Hepatocyte (in vitro differentiated cells): Measurements from ENCODE around the gene PBX3. TPM values are rescaled to one million over a fixed set of nuclear protein-coding genes. Genes with fewer than 3 reads are reported as not detected.

Source experiments
- DNase-seq: peaks from one replicate; pipeline ENCODE4 v3.0.0-alpha.2; 2016; ENCODE audit warnings: low spot score
- H2AFZ ChIP-seq: fragments of 200-600 bp; sonication (generic); 2 replicates; pipeline ENCODE4 v1.6.0; 2016; ENCODE audit warnings: antibody characterized with exemption, mild to moderate bottlenecking
- H3K27ac ChIP-seq: fragments of 200-600 bp; sonication (generic); 2 replicates; pipeline ENCODE4 v1.5.1; 2016; ENCODE audit warnings: mild to moderate bottlenecking
- H3K27me3 ChIP-seq: fragments of 200-600 bp; sonication (generic); 2 replicates; pipeline ENCODE4 v1.6.1; 2016
- H3K36me3 ChIP-seq: fragments of 200-600 bp; sonication (generic); replicated peaks from 2 replicates; pipeline ENCODE4 v1.5.1; 2016; ENCODE audit warnings: low read depth; ENCODE audit not compliant: insufficient read depth
- H3K4me1 ChIP-seq: fragments of 200-600 bp; sonication (generic); 2 replicates; pipeline ENCODE4 v1.5.1; 2016; ENCODE audit warnings: mild to moderate bottlenecking, moderate library complexity; ENCODE audit not compliant: insufficient read depth
- H3K4me2 ChIP-seq: fragments of 200-600 bp; sonication (generic); 2 replicates; pipeline ENCODE4 v1.6.0; 2016
- H3K4me3 ChIP-seq: fragments of 200-600 bp; sonication (generic); 2 replicates; pipeline ENCODE4 v1.5.1; 2016; ENCODE audit warnings: mild to moderate bottlenecking
- H3K79me2 ChIP-seq: fragments of 200-600 bp; sonication (generic); 2 replicates; pipeline ENCODE4 v1.6.0; 2017; ENCODE audit warnings: mild to moderate bottlenecking
- H3K9me2 ChIP-seq: fragments of 200-600 bp; sonication (generic); replicated peaks from 2 replicates; pipeline ENCODE4 v1.6.0; 2017; ENCODE audit warnings: mild to moderate bottlenecking; ENCODE audit not compliant: insufficient read depth
- H3K9me3 ChIP-seq: fragments of 200-600 bp; sonication (generic); 2 replicates; pipeline ENCODE4 v1.5.1; 2016; ENCODE audit warnings: low read depth, mild to moderate bottlenecking
- H4K20me1 ChIP-seq: fragments of 200-600 bp; sonication (generic); 2 replicates; pipeline ENCODE4 v1.6.0; 2016; ENCODE audit warnings: mild to moderate bottlenecking; ENCODE audit not compliant: insufficient read depth, poor library complexity, severe bottlenecking
- EZH2 ChIP-seq: fragments of 200-600 bp; sonication (generic); IDR thresholded peaks from 2 replicates; pipeline ENCODE4 v1.6.1; 2016; ENCODE audit warnings: antibody characterized with exemption, mild to moderate bottlenecking, borderline replicate concordance
- EZH2phosphoT487 ChIP-seq: fragments of 200-600 bp; sonication (generic); IDR thresholded peaks from one replicate; pipeline ENCODE4 v1.6.1; 2018; ENCODE audit warnings: antibody characterized with exemption, mild to moderate bottlenecking, low read depth, moderate library complexity; ENCODE audit not compliant: unreplicated experiment, severe bottlenecking
- WGBS: methylation state at CpG from one replicate; pipeline ENCODE4 v1.1.6; 2016; ENCODE audit warnings: low lambda C conversion rate; ENCODE audit errors: missing lambda C conversion rate; 5-methylcytosine and 5-hydroxymethylcytosine counted together
- polyA plus RNA-seq: library from polyadenylated mRNA; unstranded; fragments of >200 nt; fragmentation: Nextera tagmentation; extraction: Ambion mirVana; gene quantifications from 2 replicates; pipeline ENCODE4 v1.2.1, GENCODE V29; 2016
- total RNA-seq: library from RNA; depleted of rRNA; stranded (reverse); fragments of >200 nt; gene quantifications from 2 replicates; pipeline ENCODE4 v1.2.3, GENCODE V29; 2014
- TF ChIP-seq, protein P1 (sequence below): fragments of 200-600 bp; sonication (generic); IDR thresholded peaks from 2 replicates; pipeline ENCODE4 v1.5.1; 2016; ENCODE audit warnings: antibody characterized with exemption, mild to moderate bottlenecking; ENCODE audit not compliant: poor library complexity

PBX3 gene
- total and polyA plus RNA-seq, 2 experiments from 2014 or later = 15.9 to 23.3 TPM

DNA sequence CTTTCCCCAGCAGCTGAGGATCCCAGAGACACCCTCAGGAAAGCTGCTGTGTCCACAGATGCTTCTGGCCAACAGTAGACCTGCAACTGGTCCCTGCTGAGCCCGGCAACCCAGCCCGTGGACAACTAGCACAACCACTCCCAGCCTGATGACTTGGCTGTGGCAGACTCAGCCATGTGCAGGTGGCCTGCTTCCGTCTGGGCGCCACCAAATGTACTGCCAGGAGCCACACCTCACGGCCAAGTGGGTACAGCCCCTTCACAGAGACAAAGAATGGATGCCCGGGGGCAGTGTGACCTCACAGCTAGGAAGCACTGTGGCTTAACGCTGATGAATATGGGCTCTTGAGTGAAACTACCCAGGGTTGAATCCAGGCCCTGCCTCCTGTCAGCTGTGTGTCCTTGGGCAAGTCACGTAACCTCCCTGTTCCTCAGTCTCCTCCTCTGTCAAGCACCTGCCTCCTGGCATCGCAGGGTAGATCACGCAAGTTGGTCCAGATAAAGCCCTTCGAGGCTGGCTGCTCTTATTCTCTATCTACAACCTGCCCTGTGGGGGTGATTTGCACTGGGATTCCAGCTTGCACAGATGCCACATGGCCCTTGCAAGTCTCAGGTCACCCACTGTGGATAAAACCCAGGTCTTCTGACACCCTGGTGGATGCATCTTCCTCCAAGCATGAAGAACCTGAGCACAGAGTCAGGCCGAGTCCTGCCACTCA lies 225.0 kb downstream of the PBX3 start:
- Histone ChIP-seq H3K9me2 (no peaks in the 10 kb centered on the region), H4K20me1 (no peaks in the 10 kb centered on the region), H3K27me3 (no peaks in the 10 kb centered on the region), H3K4me2 (no peak overlapping the region), H3K9me3 (no peaks in the 10 kb centered on the region), H2AFZ (no peak overlapping the region), H3K36me3 (no peaks in the 10 kb centered on the region), H3K4me3 (no peak overlapping the region), H3K4me1 (no peaks in the 10 kb centered on the region), H3K27ac (no peak overlapping the region), H3K79me2 (no peaks in the 10 kb centered on the region)
- TF ChIP-seq EZH2 = no peak
- TF ChIP-seq, protein P1, sequence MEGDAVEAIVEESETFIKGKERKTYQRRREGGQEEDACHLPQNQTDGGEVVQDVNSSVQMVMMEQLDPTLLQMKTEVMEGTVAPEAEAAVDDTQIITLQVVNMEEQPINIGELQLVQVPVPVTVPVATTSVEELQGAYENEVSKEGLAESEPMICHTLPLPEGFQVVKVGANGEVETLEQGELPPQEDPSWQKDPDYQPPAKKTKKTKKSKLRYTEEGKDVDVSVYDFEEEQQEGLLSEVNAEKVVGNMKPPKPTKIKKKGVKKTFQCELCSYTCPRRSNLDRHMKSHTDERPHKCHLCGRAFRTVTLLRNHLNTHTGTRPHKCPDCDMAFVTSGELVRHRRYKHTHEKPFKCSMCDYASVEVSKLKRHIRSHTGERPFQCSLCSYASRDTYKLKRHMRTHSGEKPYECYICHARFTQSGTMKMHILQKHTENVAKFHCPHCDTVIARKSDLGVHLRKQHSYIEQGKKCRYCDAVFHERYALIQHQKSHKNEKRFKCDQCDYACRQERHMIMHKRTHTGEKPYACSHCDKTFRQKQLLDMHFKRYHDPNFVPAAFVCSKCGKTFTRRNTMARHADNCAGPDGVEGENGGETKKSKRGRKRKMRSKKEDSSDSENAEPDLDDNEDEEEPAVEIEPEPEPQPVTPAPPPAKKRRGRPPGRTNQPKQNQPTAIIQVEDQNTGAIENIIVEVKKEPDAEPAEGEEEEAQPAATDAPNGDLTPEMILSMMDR = no peak
- TF ChIP-seq EZH2phosphoT487 = no peak
- DNase-seq = no peak
- WGBS = 95% methylated on average over 12 of the region's 12 CpGs

DNA sequence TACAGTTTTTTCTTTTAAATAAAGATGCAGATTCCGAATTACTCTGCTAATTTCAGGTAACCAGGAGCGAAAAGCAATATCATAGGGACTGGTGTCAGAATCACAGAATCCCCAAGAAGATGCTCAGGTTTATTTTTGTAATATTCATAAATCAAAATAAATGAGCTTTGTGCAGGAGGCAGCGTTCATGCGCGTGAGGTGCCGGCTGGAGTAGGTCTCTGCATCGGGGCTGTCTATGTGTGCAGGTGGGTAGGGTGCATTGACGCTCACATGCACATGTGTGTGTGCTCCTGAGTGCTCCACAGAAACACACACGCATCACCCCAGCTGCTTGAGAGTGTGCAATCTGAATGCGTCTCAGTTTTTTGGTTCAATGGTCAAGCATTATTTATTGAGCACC lies 226.4 kb downstream of the PBX3 start:
- H3K27me3 ChIP-seq = no peaks in the 10 kb centered on the region
- H2AFZ ChIP-seq = no peak overlapping the region
- WGBS = 86% methylated on average over 10 of the region's 10 CpGs
- no peaks in the 10 kb centered on the region for H3K9me2 ChIP-seq
- H3K4me2 ChIP-seq = no peak overlapping the region
- no peaks in the 10 kb centered on the region for H3K79me2 ChIP-seq
- no peaks in the 10 kb centered on the region for H3K36me3 ChIP-seq
- TF ChIP-seq EZH2 (no peak), EZH2phosphoT487 (no peak)
- TF ChIP-seq, protein P1 = no peak
- no peak for DNase-seq
- no peak overlapping the region for H3K4me3 ChIP-seq
- H4K20me1 ChIP-seq = no peaks in the 10 kb centered on the region
- H3K27ac ChIP-seq = no peak overlapping the region
- no peaks in the 10 kb centered on the region for H3K4me1 ChIP-seq
- H3K9me3 ChIP-seq = no peaks in the 10 kb centered on the region

DNA sequence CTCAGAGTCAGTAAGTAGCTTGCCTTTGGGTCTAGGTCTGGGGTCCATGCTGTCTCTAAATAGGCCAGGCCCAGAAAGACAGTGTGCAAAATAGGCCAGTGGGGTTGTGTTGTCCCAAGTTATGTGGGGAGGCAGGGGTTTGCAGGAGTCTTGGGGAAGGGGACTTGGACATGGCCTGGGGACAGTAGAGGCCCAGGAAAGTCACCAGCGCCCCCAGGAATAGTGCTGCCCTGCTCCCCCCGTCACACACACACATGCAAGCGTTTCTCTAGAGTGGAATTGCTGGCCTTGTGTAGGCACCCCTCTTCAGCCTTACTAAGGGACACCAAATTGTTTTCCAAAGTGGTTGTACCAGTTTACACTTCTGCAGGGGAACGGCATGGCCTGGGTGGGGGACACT lies 227.5 kb downstream of the PBX3 start:
- 95% methylated on average over 4 of the region's 4 CpGs for WGBS
- H3K4me2 ChIP-seq = no peak overlapping the region
- DNase-seq = no peak

More for the DNA sequence above, 227.5 kb downstream of the PBX3 start:
- H3K79me2 ChIP-seq = no peaks in the 10 kb centered on the region
- TF ChIP-seq EZH2 = no peak
- TF ChIP-seq, protein P1 = no peak
- TF ChIP-seq EZH2phosphoT487 = no peak
- no peak overlapping the region for H3K4me3 ChIP-seq
- H3K27ac ChIP-seq = no peak overlapping the region
- H3K9me3 ChIP-seq = peaks cover 5% of the 10 kb centered on the region
- H3K27me3 ChIP-seq = no peaks in the 10 kb centered on the region
- H4K20me1 ChIP-seq = no peaks in the 10 kb centered on the region
- no peaks in the 10 kb centered on the region for H3K9me2 ChIP-seq
- no peak overlapping the region for H2AFZ ChIP-seq
- no peaks in the 10 kb centered on the region for H3K4me1 ChIP-seq
- no peaks in the 10 kb centered on the region for H3K36me3 ChIP-seq
